CD4-positive, alpha-beta T cell treated with Interleukin-6 at 100 ng/mL for 8 hours (primary cell): ENCODE measurements around the gene AK1.

Experiments
- DNase-seq: peaks from one replicate; pipeline ENCODE4 v3.0.0-alpha.2; 2020; ENCODE audit warnings: mixed read lengths, low spot score

Gene AK1

DNA sequence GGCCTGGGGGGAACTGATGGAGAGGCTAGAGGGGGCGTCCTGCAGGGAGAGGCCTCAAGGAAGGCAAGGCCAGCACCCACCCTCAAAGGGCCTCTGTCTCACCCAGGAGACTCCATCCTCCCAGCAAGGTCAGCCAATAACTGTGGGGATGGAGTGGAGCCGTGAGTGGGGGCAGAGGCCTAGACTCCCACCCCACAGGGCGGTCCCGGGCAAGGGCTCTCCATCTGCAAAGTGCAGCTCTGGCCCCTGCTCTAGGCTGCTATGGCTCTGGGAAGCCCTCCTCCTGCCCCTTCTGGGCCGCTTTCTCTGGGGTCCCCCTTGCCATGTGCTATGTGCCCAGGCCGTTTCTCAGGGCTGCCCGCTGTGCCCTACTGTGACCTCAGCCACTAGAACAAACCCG is 60.7 kb downstream of the AK1 start:
- no peak for DNase-seq
